Mucosa of stomach (tissue), 1 donor: ENCODE results near the gene TNFAIP8L2.
A peak's percentile ranks its signal among the peaks of the same experiment; 100 is the strongest.

ENCODE experiments used
- H3K27me3 ChIP-seq: one replicate; pipeline ENCODE4 v1.7.0; 2013; ENCODE audit warnings: mild to moderate bottlenecking, low read length; ENCODE audit not compliant: control insufficient read depth, insufficient read depth
- H3K36me3 ChIP-seq: one replicate; pipeline ENCODE4 v1.7.0; 2013; ENCODE audit warnings: low read length; ENCODE audit not compliant: control insufficient read depth, insufficient read depth
- H3K4me1 ChIP-seq: one replicate; pipeline ENCODE4 v1.7.0; 2013; ENCODE audit warnings: mild to moderate bottlenecking, low read length; ENCODE audit not compliant: control insufficient read depth, insufficient read depth
- H3K4me3 ChIP-seq: one replicate; pipeline ENCODE4 v1.7.0; 2013; ENCODE audit warnings: low read length
- H3K9ac ChIP-seq: one replicate; pipeline ENCODE4 v1.7.0; 2013; ENCODE audit warnings: mild to moderate bottlenecking, low read length, moderate library complexity
- H3K9me3 ChIP-seq: one replicate; pipeline ENCODE4 v1.7.0; 2013; ENCODE audit warnings: mild to moderate bottlenecking, low read length, moderate library complexity; ENCODE audit not compliant: control insufficient read depth
- donor health status: Pancreatic carcinoma.

Gene TNFAIP8L2

DNA sequence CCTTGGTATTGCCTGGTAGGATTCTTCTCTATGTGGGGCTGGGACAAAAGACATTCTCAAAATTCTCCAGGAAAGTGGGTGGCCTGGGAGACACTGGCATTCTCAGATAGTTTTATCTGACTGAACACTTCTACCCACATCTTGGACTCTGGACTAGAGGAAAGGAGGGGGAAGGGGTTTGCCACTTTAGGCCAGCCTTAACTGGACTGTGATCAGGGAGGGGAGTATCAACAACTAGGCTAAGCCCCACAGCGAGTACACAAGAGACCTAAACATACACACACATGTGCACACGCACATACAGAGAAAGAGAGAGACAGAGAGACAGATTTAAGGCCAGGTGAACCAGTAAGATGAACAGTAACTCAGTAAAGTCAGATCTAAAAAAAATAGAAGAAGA lies 8.8 kb upstream of the TNFAIP8L2 start:
- Histone ChIP-seq H3K4me1 (peaks cover 20% of the 10 kb centered on the region), H3K9ac (no peak overlapping the region), H3K27me3 (peaks cover 15% of the 10 kb centered on the region), H3K36me3 (no peaks in the 10 kb centered on the region), H3K9me3 (no peaks in the 10 kb centered on the region), H3K4me3 (no peak overlapping the region)

DNA sequence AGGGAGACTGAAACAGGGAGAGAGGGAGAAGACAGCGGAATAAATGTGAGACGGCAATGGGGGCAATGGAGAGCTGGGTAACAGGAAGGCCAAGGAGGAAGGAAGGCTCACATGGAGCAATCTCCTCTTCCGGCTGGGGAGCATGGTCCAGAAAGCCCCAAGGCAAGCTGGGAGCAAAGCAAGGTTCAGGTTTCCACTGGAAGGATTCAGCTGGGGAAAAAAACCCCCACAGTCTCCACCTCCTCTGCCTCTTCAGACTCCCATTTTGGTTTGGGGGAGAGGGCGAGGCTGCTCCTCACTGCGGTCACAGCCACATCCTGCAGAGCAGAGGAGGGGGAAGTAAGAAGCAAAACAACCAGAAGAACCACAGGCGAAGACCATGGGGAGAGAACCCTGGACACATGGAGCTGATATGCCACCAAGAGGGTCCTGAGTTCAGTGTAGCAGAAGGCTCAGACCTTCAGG lies 650 bp downstream of the TNFAIP8L2 start:
- H3K9ac ChIP-seq: no peak overlapping the region
- no peak overlapping the region for H3K4me3 ChIP-seq
- H3K9me3 ChIP-seq: no peaks in the 10 kb centered on the region
- peaks cover 5% of the 10 kb centered on the region for H3K4me1 ChIP-seq
- peaks cover 9% of the 10 kb centered on the region for H3K36me3 ChIP-seq
- H3K27me3 ChIP-seq: no peaks in the 10 kb centered on the region

DNA sequence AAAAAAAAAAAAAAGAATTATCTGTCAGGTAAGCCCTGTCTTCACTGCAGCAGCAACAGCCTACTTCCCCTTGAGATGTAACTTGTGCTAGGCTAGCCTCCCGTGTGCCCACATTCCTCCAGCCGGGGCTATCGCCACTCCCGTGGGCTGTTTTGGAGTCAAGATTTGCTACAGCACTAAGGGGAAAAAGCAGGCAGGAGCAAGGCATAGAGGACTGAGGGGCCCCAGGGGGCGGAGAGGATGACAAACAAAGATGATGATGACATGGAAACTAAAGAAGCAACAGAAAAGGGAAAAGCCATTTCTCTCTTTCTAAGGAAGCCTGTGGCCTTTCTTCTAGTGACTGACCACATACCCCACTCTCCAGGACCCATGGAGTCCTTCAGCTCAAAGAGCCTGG lies 1.9 kb downstream of the TNFAIP8L2 start:
- Histone ChIP-seq H3K9ac (no peak overlapping the region), H3K36me3 (peaks cover 9% of the 10 kb centered on the region), H3K9me3 (no peaks in the 10 kb centered on the region), H3K4me1 (peaks cover 5% of the 10 kb centered on the region), H3K27me3 (no peaks in the 10 kb centered on the region), H3K4me3 (no peak overlapping the region)

DNA sequence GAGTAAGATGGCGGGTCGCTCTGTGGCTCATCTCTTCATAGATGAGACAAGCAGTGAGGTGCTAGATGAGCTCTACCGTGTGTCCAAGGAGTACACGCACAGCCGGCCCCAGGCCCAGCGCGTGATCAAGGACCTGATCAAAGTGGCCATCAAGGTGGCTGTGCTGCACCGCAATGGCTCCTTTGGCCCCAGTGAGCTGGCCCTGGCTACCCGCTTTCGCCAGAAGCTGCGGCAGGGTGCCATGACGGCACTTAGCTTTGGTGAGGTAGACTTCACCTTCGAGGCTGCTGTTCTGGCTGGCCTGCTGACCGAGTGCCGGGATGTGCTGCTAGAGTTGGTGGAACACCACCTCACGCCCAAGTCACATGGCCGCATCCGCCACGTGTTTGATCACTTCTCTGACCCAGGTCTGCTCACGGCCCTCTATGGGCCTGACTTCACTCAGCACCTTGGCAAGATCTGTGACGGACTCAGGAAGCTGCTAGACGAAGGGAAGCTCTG lies 2.4 kb downstream of the TNFAIP8L2 start:
- Histone ChIP-seq H3K9ac (no peak overlapping the region), H3K9me3 (no peaks in the 10 kb centered on the region), H3K36me3 (peaks cover 9% of the 10 kb centered on the region), H3K4me3 (no peak overlapping the region), H3K27me3 (no peaks in the 10 kb centered on the region), H3K4me1 (peaks cover 5% of the 10 kb centered on the region)

DNA sequence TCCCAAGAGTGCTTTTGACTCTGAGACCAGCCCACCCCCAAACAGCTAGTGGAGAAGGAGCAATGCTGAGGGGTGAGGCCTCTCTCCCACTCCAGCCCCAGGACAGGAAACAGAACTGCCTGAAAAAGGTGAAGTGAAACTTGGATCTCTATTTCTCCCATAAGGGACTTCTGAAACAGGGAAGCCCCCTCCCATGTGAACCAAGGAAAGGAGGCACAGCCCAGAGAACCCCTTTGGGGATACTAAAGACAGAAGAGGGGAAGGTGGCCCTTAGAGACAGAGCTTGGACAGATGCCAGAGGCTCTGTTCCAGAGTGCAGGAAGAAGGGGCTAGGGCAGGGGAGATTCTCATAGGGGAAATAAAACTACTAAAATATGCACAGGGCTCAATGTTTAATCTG lies 2.9 kb downstream of the TNFAIP8L2 start:
- Histone ChIP-seq H3K36me3 (peaks cover 9% of the 10 kb centered on the region), H3K4me1 (peaks cover 6% of the 10 kb centered on the region), H3K27me3 (no peaks in the 10 kb centered on the region), H3K4me3 (no peak overlapping the region), H3K9ac (no peak overlapping the region), H3K9me3 (no peaks in the 10 kb centered on the region)

DNA sequence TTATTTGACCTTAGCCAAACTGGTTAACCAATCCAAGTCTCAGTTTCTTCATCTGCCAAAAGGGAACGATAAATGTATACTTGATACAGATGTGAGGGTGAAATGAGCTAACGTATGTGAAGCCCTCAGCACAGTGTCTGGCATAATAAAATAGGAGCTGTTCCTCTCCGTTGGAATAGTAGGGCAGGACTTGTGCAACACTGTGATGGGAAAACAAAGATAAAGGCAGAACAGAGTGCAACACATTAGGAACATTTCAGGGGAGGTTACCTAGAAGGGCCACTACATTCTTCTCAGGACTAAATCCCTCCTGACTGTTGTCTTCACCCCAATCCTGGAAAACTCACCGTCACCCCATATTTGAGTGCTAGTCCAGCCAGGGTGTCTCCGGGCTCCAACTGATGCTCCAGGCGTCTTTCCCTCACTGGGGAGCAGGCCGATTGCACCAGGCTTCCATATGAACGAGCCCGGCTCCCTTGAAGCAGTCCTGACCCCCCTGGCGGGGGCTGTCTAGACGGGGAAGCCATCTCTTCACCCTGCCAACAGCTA lies 8.4 kb downstream of the TNFAIP8L2 start:
- Histone ChIP-seq H3K36me3 (peaks cover 10% of the 10 kb centered on the region), H3K9ac (peak overlapping the region; percentile 78), H3K9me3 (no peaks in the 10 kb centered on the region), H3K4me3 (peak overlapping the region; percentile 73), H3K4me1 (peaks cover 11% of the 10 kb centered on the region), H3K27me3 (no peaks in the 10 kb centered on the region)

DNA sequence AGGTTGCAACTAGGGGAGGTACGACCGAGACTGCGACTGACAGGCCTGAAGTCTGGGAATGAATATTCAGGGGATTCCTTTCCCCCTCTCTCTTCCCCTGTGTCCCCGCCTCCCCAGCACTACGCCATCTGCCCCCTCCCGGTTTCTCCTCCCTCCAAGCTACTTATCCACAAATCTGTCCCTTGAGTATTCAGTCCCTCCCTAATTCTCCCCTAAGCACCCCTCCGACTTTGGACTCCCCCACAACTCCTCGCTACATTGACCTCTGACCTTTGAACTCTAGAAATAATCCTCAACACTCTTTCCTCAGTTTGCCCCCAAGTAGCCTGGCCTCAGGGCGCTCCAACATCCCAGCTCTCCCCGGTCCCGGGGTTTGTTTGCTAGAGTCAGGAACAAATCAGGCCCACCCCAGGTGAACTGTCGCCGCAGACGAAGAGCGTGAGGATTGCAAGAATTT lies 8.9 kb downstream of the TNFAIP8L2 start:
- Histone ChIP-seq H3K9me3 (no peaks in the 10 kb centered on the region), H3K4me3 (peak overlapping the region; percentile 73), H3K4me1 (peaks cover 11% of the 10 kb centered on the region), H3K9ac (peak overlapping the region; percentile 78), H3K36me3 (peaks cover 10% of the 10 kb centered on the region), H3K27me3 (no peaks in the 10 kb centered on the region)

DNA sequence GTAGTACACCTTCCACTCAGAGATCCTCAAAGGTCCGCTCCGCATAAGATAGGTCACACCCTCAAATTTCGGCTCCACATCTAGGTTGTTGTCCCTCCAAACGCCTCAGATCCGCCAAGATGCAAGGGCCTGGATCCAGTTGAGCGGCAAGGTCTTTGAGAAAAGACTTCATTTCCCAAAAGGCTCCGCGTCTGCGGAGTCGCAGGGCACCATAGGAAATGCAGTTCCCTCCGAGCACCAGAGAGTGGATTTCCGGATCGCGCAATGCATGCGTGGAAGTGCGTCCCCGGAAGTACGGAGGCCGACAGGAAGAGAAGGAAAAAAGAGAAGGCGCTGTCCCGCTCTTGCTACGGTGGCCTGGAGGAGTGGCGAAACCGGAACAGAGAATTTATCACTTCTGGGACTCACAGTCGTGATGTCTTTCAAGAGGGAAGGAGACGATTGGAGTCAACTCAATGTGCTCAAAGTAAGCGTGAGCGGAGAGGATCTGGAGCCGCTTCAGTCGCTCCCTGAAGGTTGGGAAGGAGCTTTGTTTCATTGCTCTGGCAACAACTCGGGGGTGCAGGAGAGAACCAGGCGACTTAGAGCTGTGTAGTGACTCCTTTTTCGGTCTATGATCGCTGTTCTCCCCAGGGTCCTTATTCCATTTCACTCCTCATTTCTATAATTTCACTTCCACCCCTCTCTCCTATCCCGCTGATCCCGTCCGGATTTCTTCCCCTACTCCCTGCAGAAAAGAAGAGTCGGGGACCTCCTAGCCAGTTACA lies 9.5 kb downstream of the TNFAIP8L2 start, which contains the start of the genes LYSMD1 and SCNM1:
LYSMD1 (minus strand) TSS at position 165 of the 767 bp plus-strand sequence. CDS start 644 bp downstream, outside the sequence.
SCNM1 (plus strand) TSS at position 407 of the 767 bp plus-strand sequence; CDS start at position 416, 9 bp downstream.
- Histone ChIP-seq H3K27me3 (no peaks in the 10 kb centered on the region), H3K9ac (peak within 1 kb of the TSS; percentile 81), H3K4me3 (peak within 1 kb of the TSS; percentile 73), H3K36me3 (peaks cover 5% of the 10 kb centered on the region), H3K9me3 (no peaks in the 10 kb centered on the region), H3K4me1 (peaks cover 11% of the 10 kb centered on the region)

DNA sequence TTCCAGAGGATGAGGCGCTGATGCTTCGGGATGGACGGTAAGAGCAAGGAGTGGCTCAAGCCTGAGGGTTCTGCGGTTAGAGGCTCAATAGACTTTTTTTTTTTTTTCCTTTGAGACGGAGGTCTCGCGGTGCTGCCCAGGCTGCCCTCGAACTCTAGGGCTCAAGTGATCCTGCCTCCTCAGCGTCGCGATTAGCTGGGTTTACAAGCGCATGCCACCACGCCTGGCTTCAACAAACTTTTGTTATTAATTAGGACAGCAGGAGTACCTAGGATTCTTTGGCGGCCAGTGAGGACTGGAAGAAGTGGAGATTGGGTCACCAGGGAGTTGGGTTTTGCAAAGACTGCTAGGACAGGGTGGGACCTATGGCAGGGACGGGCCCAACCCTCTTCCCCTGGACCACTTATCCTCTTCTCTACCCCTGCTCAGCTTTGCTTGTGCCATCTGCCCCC lies 10.1 kb downstream of the TNFAIP8L2 start:
- no peaks in the 10 kb centered on the region for H3K9me3 ChIP-seq
- no peaks in the 10 kb centered on the region for H3K27me3 ChIP-seq
- H3K4me3 ChIP-seq: peak overlapping the region; percentile 73
- peaks cover 5% of the 10 kb centered on the region for H3K36me3 ChIP-seq
- peaks cover 11% of the 10 kb centered on the region for H3K4me1 ChIP-seq
- H3K9ac ChIP-seq: peak overlapping the region; percentile 81

DNA sequence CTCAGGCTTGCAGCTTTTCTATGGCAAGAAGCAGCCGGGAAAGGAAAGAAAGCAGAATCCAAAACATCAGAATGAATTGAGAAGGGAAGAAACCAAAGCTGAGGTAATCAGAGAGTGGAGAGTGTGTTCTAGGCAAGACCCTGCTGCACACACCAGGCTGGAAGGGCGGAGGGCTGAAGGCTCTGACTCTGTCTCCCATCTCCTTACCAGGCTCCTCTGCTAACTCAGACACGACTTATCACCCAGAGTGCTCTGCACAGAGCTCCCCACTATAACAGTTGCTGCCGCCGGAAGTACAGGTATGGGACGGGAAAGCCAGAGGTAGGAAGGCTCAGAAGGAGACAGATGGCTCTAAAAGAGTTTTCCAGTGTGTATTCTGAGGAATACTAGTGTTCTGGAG lies 10.7 kb downstream of the TNFAIP8L2 start:
- H3K27me3 ChIP-seq: no peaks in the 10 kb centered on the region
- peak overlapping the region; percentile 81 for H3K9ac ChIP-seq
- H3K36me3 ChIP-seq: peaks cover 5% of the 10 kb centered on the region
- H3K4me1 ChIP-seq: peaks cover 11% of the 10 kb centered on the region
- no peaks in the 10 kb centered on the region for H3K9me3 ChIP-seq
- no peak overlapping the region for H3K4me3 ChIP-seq

DNA sequence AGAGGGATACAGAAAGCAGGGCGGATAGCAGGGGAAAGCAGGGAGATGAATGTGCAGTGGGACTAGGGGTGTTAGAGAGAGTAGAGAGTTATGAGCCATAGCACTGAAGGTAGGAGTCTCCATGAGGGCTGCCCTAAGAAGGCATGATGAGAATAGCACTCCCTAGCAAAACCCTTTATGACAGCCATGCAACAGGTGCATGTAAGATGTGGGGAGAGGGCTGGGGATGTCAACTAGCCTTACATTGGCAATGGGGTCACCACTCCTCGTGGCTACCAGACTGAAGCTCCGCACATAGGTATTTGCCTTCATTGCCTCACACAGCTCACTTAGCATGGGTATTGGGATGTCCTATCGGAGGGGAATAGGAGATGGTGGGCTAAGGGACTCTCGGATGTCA lies 14.7 kb downstream of the TNFAIP8L2 start:
- Histone ChIP-seq H3K4me1 (no peaks in the 10 kb centered on the region), H3K27me3 (no peaks in the 10 kb centered on the region)

More for the DNA sequence above, 14.7 kb downstream of the TNFAIP8L2 start:
- H3K36me3 ChIP-seq: peaks cover 5% of the 10 kb centered on the region
- H3K4me3 ChIP-seq: no peak overlapping the region
- no peaks in the 10 kb centered on the region for H3K9me3 ChIP-seq
- no peak overlapping the region for H3K9ac ChIP-seq
